ENCODE data around the gene STX19.
A peak's percentile ranks its signal among the peaks of the same experiment; 100 is the strongest.

STX19 gene

GRCh38 chr3:94066506-94067500 lies 38.4 kb upstream of the STX19 start:
- H2BK120ac ChIP-seq (ENCODE audit: low read depth, low read length) = no peak overlapping the region
- no peaks in the 10 kb centered on the region for H3K79me2 ChIP-seq (ENCODE audit: control insufficient read depth, insufficient read depth, low read length)
- H3K36me3 ChIP-seq (ENCODE audit: control insufficient read depth, insufficient read depth, low read length) = no peaks in the 10 kb centered on the region
- no CpG with 5 or more reads among the region's 6 CpGs for WGBS (ENCODE audit: extremely low coverage, insufficient coverage, low lambda C conversion rate)
- H3K4me1 ChIP-seq (ENCODE audit: control insufficient read depth, low read depth, low read length) = peaks cover 4% of the 10 kb centered on the region
- no peaks in the 10 kb centered on the region for H3K27me3 ChIP-seq (ENCODE audit: insufficient read depth, low read length, poor library complexity)
- H4K8ac ChIP-seq (ENCODE audit: low read depth, low read length) = no peak overlapping the region
- peaks cover 2% of the 10 kb centered on the region for H3K79me1 ChIP-seq (ENCODE audit: low read length)
- H3K23ac ChIP-seq (ENCODE audit: low read length) = no peak overlapping the region
- H4K5ac ChIP-seq (ENCODE audit: low read length) = no peak overlapping the region
- H2AK5ac ChIP-seq (ENCODE audit: low read length) = no peak overlapping the region
- H3K18ac ChIP-seq (ENCODE audit: low read length) = no peak overlapping the region
- H3K9ac ChIP-seq (ENCODE audit: low read length) = no peak overlapping the region
- DNase-seq = peak; percentile 94
- H2BK5ac ChIP-seq (ENCODE audit: low read length) = no peak overlapping the region
- H3K56ac ChIP-seq (ENCODE audit: low read length) = no peak overlapping the region
- no peak overlapping the region for H2BK15ac ChIP-seq (replicated peaks; ENCODE audit: low read depth)
- H3K27ac ChIP-seq (ENCODE audit: low read depth, low read length) = peak overlapping the region; percentile 15
- no peak overlapping the region for H3K4me3 ChIP-seq (ENCODE audit: low read length)
- no peak overlapping the region for H3K4ac ChIP-seq (ENCODE audit: low read depth, low read length)
- no peak overlapping the region for H3K4me2 ChIP-seq (ENCODE audit: low read length)

GRCh38 chr3:94065819-94066480 lies 37.6 kb upstream of the STX19 start:
- H3K23ac ChIP-seq (ENCODE audit: low read length) = no peak overlapping the region
- no peak overlapping the region for H4K5ac ChIP-seq (ENCODE audit: low read length)
- H3K27ac ChIP-seq (ENCODE audit: low read depth, low read length) = no peak overlapping the region
- H3K4ac ChIP-seq (ENCODE audit: low read depth, low read length) = no peak overlapping the region
- H3K56ac ChIP-seq (ENCODE audit: low read length) = peak overlapping the region; percentile 43
- H3K4me2 ChIP-seq (ENCODE audit: low read length) = no peak overlapping the region
- H2BK5ac ChIP-seq (ENCODE audit: low read length) = no peak overlapping the region
- H3K4me1 ChIP-seq (ENCODE audit: control insufficient read depth, low read depth, low read length) = peaks cover 4% of the 10 kb centered on the region
- WGBS (ENCODE audit: extremely low coverage, insufficient coverage, low lambda C conversion rate) = no CpG with 5 or more reads among the region's 1 CpG
- no peak overlapping the region for H2BK120ac ChIP-seq (ENCODE audit: low read depth, low read length)
- H3K9ac ChIP-seq (ENCODE audit: low read length) = peak overlapping the region; percentile 20
- DNase-seq = no peak
- no peak overlapping the region for H2BK15ac ChIP-seq (replicated peaks; ENCODE audit: low read depth)
- no peak overlapping the region for H4K8ac ChIP-seq (ENCODE audit: low read depth, low read length)
- H2AK5ac ChIP-seq (ENCODE audit: low read length) = no peak overlapping the region
- H3K18ac ChIP-seq (ENCODE audit: low read length) = no peak overlapping the region
- H3K36me3 ChIP-seq (ENCODE audit: control insufficient read depth, insufficient read depth, low read length) = no peaks in the 10 kb centered on the region
- H3K79me2 ChIP-seq (ENCODE audit: control insufficient read depth, insufficient read depth, low read length) = no peaks in the 10 kb centered on the region
- peaks cover 2% of the 10 kb centered on the region for H3K79me1 ChIP-seq (ENCODE audit: low read length)
- H3K4me3 ChIP-seq (ENCODE audit: low read length) = no peak overlapping the region
- no peaks in the 10 kb centered on the region for H3K27me3 ChIP-seq (ENCODE audit: insufficient read depth, low read length, poor library complexity)

- no peak for DNase-seq
- no peak overlapping the region for H2AK5ac ChIP-seq (ENCODE audit: low read length)
Observed at GRCh38 chr3:94065122-94065521, 36.7 kb upstream of the STX19 start.

GRCh38 chr3:94064243-94064860 lies 36.0 kb upstream of the STX19 start:
- H3K4me2 ChIP-seq (ENCODE audit: low read length) = no peak overlapping the region
- DNase-seq = no peak
- H3K4me3 ChIP-seq (ENCODE audit: low read length) = no peak overlapping the region
- no peak overlapping the region for H3K4ac ChIP-seq (ENCODE audit: low read depth, low read length)
- no peak overlapping the region for H3K23ac ChIP-seq (ENCODE audit: low read length)
- no peak overlapping the region for H2AK5ac ChIP-seq (ENCODE audit: low read length)
- peaks cover 2% of the 10 kb centered on the region for H3K79me1 ChIP-seq (ENCODE audit: low read length)
- peaks cover 4% of the 10 kb centered on the region for H3K4me1 ChIP-seq (ENCODE audit: control insufficient read depth, low read depth, low read length)
- no peak overlapping the region for H3K9ac ChIP-seq (ENCODE audit: low read length)
- no CpG with 5 or more reads among the region's 6 CpGs for WGBS (ENCODE audit: extremely low coverage, insufficient coverage, low lambda C conversion rate)
- H4K5ac ChIP-seq (ENCODE audit: low read length) = no peak overlapping the region
- H3K27ac ChIP-seq (ENCODE audit: low read depth, low read length) = no peak overlapping the region
- H3K79me2 ChIP-seq (ENCODE audit: control insufficient read depth, insufficient read depth, low read length) = no peaks in the 10 kb centered on the region
- H4K8ac ChIP-seq (ENCODE audit: low read depth, low read length) = no peak overlapping the region
- H2BK120ac ChIP-seq (ENCODE audit: low read depth, low read length) = no peak overlapping the region
- no peaks in the 10 kb centered on the region for H3K36me3 ChIP-seq (ENCODE audit: control insufficient read depth, insufficient read depth, low read length)
- no peak overlapping the region for H2BK15ac ChIP-seq (replicated peaks; ENCODE audit: low read depth)
- H3K27me3 ChIP-seq (ENCODE audit: insufficient read depth, low read length, poor library complexity) = no peaks in the 10 kb centered on the region
- H2BK5ac ChIP-seq (ENCODE audit: low read length) = no peak overlapping the region
- H3K18ac ChIP-seq (ENCODE audit: low read length) = no peak overlapping the region
- no peak overlapping the region for H3K56ac ChIP-seq (ENCODE audit: low read length)

More at GRCh38 chr3:94065122-94065521, 36.7 kb upstream of the STX19 start:
- H4K5ac ChIP-seq (ENCODE audit: low read length) = peak overlapping the region; percentile 47
- no peak overlapping the region for H2BK5ac ChIP-seq (ENCODE audit: low read length)
- no CpG with 5 or more reads among the region's 1 CpG for WGBS (ENCODE audit: extremely low coverage, insufficient coverage, low lambda C conversion rate)
- no peak overlapping the region for H3K4me3 ChIP-seq (ENCODE audit: low read length)
- no peaks in the 10 kb centered on the region for H3K27me3 ChIP-seq (ENCODE audit: insufficient read depth, low read length, poor library complexity)
- peaks cover 4% of the 10 kb centered on the region for H3K4me1 ChIP-seq (ENCODE audit: control insufficient read depth, low read depth, low read length)
- peak overlapping the region; percentile 3 for H3K9ac ChIP-seq (ENCODE audit: low read length)
- peak overlapping the region; percentile 56 for H4K8ac ChIP-seq (ENCODE audit: low read depth, low read length)
- no peak overlapping the region for H3K4me2 ChIP-seq (ENCODE audit: low read length)
- H2BK15ac ChIP-seq (replicated peaks; ENCODE audit: low read depth) = no peak overlapping the region
- no peak overlapping the region for H3K27ac ChIP-seq (ENCODE audit: low read depth, low read length)
- H3K23ac ChIP-seq (ENCODE audit: low read length) = no peak overlapping the region
- no peak overlapping the region for H3K4ac ChIP-seq (ENCODE audit: low read depth, low read length)
- H2BK120ac ChIP-seq (ENCODE audit: low read depth, low read length) = peak overlapping the region; percentile 1
- H3K36me3 ChIP-seq (ENCODE audit: control insufficient read depth, insufficient read depth, low read length) = no peaks in the 10 kb centered on the region
- H3K18ac ChIP-seq (ENCODE audit: low read length) = no peak overlapping the region
- peak overlapping the region; percentile 25 for H3K56ac ChIP-seq (ENCODE audit: low read length)
- H3K79me1 ChIP-seq (ENCODE audit: low read length) = peaks cover 2% of the 10 kb centered on the region
- no peaks in the 10 kb centered on the region for H3K79me2 ChIP-seq (ENCODE audit: control insufficient read depth, insufficient read depth, low read length)

DNA sequence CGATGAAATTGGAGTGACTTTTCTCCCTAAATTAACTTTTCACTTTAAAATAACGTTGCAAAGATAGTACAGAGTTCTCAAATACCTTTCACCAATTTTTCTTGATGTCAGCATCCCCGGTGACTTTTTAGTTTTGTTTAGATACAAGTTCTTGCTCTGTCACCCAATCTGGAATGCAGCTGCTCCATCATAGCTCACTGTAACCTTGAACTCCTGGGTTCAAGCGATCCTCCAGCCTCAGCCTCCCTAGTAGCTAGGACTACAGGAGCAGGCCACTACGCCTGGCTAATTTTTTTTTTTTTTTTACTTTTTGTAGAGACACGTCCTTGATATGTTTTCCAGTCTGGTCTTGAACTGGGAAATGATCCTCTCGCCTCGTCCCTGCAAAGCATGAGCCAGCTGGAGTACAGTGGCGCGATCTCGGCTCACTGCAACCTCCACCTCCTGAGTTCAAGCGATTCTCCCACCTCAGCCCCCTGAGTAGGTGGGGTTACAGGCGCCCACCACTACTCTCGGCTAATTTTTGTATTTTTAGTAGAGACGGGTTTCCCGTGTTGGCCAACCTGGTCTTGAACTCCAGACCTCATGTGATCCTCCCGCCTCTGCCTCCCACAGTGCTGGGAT lies 35.2 kb upstream of the STX19 start:
- Histone ChIP-seq H2BK15ac (replicated peaks; ENCODE audit: low read depth) (no peak overlapping the region), H3K56ac (ENCODE audit: low read length) (peak overlapping the region; percentile 86), H3K23ac (ENCODE audit: low read length) (no peak overlapping the region), H3K18ac (ENCODE audit: low read length) (peak overlapping the region; percentile 76), H3K79me2 (ENCODE audit: control insufficient read depth, insufficient read depth, low read length) (no peaks in the 10 kb centered on the region), H4K5ac (ENCODE audit: low read length) (no peak overlapping the region), H3K36me3 (ENCODE audit: control insufficient read depth, insufficient read depth, low read length) (no peaks in the 10 kb centered on the region), H2BK5ac (ENCODE audit: low read length) (no peak overlapping the region), H3K4me3 (ENCODE audit: low read length) (peak overlapping the region; percentile 71), H2AK5ac (ENCODE audit: low read length) (no peak overlapping the region), H4K8ac (ENCODE audit: low read depth, low read length) (no peak overlapping the region), H3K4ac (ENCODE audit: low read depth, low read length) (peak overlapping the region; percentile 87), H3K79me1 (ENCODE audit: low read length) (peaks cover 2% of the 10 kb centered on the region), H2BK120ac (ENCODE audit: low read depth, low read length) (peak overlapping the region; percentile 38), H3K9ac (ENCODE audit: low read length) (peak overlapping the region; percentile 82), H3K27ac (ENCODE audit: low read depth, low read length) (peak overlapping the region; percentile 92), H3K4me1 (ENCODE audit: control insufficient read depth, low read depth, low read length) (peaks cover 4% of the 10 kb centered on the region), H3K4me2 (ENCODE audit: low read length) (peak overlapping the region; percentile 89), H3K27me3 (ENCODE audit: insufficient read depth, low read length, poor library complexity) (no peaks in the 10 kb centered on the region)
- WGBS (ENCODE audit: extremely low coverage, insufficient coverage, low lambda C conversion rate) = no CpG with 5 or more reads among the region's 17 CpGs
- DNase-seq = no peak
